Ishikawa (cell line): ENCODE measurements around the gene PRDM7.

Experiments
- CEBPB ChIP-seq: IDR thresholded peaks from 2 replicates; pipeline ENCODE4 v1.6.1; 2012
- CREB1 ChIP-seq: IDR thresholded peaks from 2 replicates; pipeline ENCODE4 v1.6.1; 2012; ENCODE audit warnings: low read depth
- EGR1 ChIP-seq: IDR thresholded peaks from 2 replicates; pipeline ENCODE4 v1.6.1; 2012
- EP300 ChIP-seq: IDR thresholded peaks from 2 replicates; pipeline ENCODE4 v1.6.1; 2012; ENCODE audit warnings: borderline replicate concordance
- FOXM1 ChIP-seq: IDR thresholded peaks from 2 replicates; pipeline ENCODE4 v1.6.1; 2012; ENCODE audit warnings: low read depth, borderline replicate concordance
- NFIC ChIP-seq: IDR thresholded peaks from 2 replicates; pipeline ENCODE4 v1.6.1; 2012
- RAD21 ChIP-seq: IDR thresholded peaks from 2 replicates; pipeline ENCODE4 v1.6.1; 2012; ENCODE audit warnings: low read depth
- TAF1 ChIP-seq: IDR thresholded peaks from 2 replicates; pipeline ENCODE4 v1.6.1; 2012; ENCODE audit warnings: low read depth, mild to moderate bottlenecking
- TCF12 ChIP-seq: IDR thresholded peaks from 2 replicates; pipeline ENCODE4 v1.6.1; 2012; ENCODE audit warnings: low read depth
- TEAD4 ChIP-seq: IDR thresholded peaks from 2 replicates; pipeline ENCODE4 v1.6.1; 2012
- YY1 ChIP-seq: IDR thresholded peaks from 2 replicates; pipeline ENCODE4 v1.6.1; 2012; ENCODE audit warnings: low read depth
- ZBTB7A ChIP-seq: IDR thresholded peaks from 2 replicates; pipeline ENCODE4 v1.6.1; 2012; ENCODE audit warnings: low read depth
- TF ChIP-seq, protein P1 (sequence below): IDR thresholded peaks from 2 replicates; pipeline ENCODE4 v1.6.1; 2012; ENCODE audit warnings: low read depth, mild to moderate bottlenecking
- TF ChIP-seq, protein P2 (sequence below): IDR thresholded peaks from 2 replicates; pipeline ENCODE4 v1.6.1; 2012
- TF ChIP-seq, protein P3 (sequence below): IDR thresholded peaks from 2 replicates; pipeline ENCODE4 v1.6.1; 2012

The PRDM7 gene

DNA sequence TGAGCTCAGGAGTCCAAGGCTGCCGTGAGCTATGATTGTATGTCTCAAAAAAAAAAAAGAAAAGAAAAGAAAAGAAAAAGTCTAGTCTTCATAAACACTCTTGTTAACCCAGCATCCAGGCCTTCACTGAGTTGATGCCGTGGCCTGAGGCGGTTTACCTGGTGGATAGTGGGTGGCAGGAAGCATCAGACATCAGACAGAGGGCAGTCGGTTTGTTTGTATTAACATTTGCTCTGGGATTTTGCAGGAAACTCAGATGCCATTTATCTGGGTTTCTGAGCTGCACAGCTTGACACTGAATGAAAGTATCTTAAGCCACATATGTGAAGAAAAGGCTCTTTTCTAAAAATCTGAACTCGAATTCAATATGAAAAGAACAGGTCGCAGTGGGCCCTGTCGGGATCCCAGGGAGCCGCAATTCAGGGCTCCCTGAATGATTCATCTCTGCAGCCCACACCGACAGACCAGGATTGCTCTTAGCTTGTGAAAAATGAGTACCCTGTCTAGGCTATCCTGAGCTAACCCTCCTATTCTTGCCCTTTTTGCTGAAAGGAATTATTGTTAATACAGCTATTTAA lies 56.8 kb downstream of the PRDM7 start:
- TF ChIP-seq CEBPB (no peak), TEAD4 (no peak), CREB1 (no peak), RAD21 (no peak), TCF12 (no peak), NFIC (no peak), ZBTB7A (no peak), YY1 (no peak), EP300 (no peak), TAF1 (no peak), FOXM1 (no peak), EGR1 (no peak)
- TF ChIP-seq, protein P1, sequence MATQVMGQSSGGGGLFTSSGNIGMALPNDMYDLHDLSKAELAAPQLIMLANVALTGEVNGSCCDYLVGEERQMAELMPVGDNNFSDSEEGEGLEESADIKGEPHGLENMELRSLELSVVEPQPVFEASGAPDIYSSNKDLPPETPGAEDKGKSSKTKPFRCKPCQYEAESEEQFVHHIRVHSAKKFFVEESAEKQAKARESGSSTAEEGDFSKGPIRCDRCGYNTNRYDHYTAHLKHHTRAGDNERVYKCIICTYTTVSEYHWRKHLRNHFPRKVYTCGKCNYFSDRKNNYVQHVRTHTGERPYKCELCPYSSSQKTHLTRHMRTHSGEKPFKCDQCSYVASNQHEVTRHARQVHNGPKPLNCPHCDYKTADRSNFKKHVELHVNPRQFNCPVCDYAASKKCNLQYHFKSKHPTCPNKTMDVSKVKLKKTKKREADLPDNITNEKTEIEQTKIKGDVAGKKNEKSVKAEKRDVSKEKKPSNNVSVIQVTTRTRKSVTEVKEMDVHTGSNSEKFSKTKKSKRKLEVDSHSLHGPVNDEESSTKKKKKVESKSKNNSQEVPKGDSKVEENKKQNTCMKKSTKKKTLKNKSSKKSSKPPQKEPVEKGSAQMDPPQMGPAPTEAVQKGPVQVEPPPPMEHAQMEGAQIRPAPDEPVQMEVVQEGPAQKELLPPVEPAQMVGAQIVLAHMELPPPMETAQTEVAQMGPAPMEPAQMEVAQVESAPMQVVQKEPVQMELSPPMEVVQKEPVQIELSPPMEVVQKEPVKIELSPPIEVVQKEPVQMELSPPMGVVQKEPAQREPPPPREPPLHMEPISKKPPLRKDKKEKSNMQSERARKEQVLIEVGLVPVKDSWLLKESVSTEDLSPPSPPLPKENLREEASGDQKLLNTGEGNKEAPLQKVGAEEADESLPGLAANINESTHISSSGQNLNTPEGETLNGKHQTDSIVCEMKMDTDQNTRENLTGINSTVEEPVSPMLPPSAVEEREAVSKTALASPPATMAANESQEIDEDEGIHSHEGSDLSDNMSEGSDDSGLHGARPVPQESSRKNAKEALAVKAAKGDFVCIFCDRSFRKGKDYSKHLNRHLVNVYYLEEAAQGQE: no peak
- TF ChIP-seq, protein P2, sequence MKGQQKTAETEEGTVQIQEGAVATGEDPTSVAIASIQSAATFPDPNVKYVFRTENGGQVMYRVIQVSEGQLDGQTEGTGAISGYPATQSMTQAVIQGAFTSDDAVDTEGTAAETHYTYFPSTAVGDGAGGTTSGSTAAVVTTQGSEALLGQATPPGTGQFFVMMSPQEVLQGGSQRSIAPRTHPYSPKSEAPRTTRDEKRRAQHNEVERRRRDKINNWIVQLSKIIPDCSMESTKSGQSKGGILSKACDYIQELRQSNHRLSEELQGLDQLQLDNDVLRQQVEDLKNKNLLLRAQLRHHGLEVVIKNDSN: no peak
- TF ChIP-seq, protein P3, sequence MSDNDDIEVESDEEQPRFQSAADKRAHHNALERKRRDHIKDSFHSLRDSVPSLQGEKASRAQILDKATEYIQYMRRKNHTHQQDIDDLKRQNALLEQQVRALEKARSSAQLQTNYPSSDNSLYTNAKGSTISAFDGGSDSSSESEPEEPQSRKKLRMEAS: no peak

DNA sequence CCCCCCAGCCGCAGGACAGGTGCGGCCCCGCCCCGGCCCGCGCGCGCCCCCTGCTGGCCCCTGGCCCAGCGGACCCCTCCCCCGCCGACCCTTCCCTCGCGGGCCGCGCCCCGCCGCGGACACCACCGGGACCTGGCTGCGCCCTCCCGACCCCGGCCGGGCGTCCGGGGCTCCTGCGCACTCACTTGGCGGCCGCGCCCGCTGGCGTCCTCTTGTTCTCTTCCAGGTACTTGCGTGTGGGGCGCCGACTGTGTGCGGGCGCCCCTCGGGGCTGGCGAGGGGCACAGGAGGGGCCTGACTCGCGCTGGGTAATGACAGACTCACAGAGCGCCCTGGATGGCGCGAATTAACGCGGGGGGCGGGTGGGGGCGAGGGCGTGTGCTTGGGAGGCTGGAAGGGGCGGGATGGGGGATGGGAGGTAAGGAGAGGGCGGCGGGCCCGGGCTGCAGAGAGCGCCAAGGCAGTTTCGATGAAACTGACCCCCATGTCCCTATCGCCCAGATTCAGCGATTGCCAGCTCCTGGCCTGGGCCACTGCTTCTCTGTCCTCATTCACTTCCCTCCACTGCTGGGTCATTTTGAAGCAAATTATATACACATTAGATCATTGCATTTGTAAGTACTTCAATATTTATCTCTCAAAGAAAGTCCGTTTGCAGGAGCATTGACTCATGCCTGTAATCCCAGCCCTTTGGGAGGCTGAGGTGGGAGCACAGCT lies 57.4 kb downstream of the PRDM7 start:
- TF ChIP-seq ZBTB7A (peak; percentile 84; the same call in 1 of the 2 replicates), CREB1 (no peak), TAF1 (no peak), NFIC (no peak), EGR1 (no peak), TCF12 (no peak)
- TF ChIP-seq, protein P1: no peak
- TF ChIP-seq, protein P3: no peak; the same call in 1 of the 2 replicates

DNA sequence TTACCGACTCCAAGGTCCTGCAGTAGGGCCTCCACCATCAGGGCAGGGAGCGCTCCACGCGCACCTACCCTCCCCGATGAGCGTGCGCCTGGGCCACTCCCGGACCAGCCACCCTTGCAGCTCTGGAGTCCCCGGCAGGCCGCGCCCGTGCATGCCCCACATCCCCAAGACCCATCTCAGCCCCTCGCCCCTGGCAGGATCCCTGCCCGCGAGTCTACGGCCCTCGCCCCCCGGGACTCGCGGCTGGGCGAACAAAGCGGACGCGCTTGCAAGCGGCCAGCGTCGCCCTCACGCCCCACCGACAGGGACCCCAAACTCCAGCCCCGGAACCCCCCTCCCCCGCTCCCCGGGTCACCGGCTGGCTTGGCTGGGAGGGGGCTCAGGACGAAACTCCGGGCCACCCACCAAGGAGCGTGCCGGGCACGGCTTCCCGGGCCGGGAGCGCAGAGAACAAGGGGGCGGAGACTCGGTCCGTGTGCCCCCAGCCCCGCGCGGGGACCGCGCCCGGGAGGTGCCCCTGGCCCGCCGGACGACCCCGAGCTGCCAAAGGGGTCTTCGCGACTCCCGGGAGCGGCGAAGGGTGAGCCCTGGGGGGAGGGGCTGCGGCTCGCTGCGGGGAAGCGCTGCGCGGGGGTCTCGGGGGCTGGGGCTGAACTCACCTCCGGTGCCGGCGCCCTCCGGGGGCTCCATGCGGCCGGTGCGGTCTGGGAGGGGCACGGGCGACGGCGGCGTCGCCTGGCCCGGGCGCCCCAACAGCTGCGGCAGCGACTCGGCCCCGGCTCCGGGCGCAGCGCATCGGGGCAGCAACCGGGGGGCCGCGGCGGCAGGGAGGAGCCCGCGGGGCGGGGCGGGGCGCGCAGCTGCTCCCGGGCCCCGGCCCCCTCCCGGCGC lies 58.2 kb downstream of the PRDM7 start, which contains the start of gene DBNDD1:
Gene DBNDD1 (minus strand): TSS at position 805 of the 891 bp plus-strand sequence. CDS start 115 bp downstream, at position 690.
- TF ChIP-seq TEAD4 (no peak), ZBTB7A (peak; percentile 70; the same call in 1 of the 2 replicates)

DNA sequence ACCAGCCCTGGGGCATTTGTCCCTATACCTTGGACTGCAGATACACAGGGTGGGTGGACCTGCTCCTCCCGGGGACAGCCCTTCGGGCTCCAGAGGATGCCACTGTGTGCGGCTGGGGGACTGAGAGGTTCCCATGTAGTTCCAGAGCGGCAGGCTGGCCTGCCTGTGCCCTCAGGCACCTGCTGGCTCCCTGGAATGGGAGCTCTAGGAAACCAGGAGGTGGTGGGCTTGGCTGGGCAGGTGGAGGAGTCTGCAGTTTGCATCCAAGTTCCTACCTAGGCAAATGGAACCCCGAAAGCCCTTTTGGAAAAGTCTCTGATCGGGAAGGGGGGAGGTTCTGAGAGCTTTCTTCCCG lies 58.9 kb downstream of the PRDM7 start:
- TF ChIP-seq TEAD4: no peak
- no peak for TF ChIP-seq EGR1
- TF ChIP-seq CREB1: no peak
- no peak for TF ChIP-seq NFIC
- TF ChIP-seq TCF12: no peak
- TF ChIP-seq FOXM1: no peak
- TF ChIP-seq, protein P3: no peak
- no peak for TF ChIP-seq RAD21
- TF ChIP-seq TAF1: no peak
- TF ChIP-seq, protein P2: no peak
- TF ChIP-seq, protein P1: no peak
